Muscle of arm (tissue), 14 donors: ENCODE measurements around the gene ZBED6. TPM values are rescaled to one million over a fixed set of nuclear protein-coding genes. Genes with fewer than 3 reads are reported as not detected.
"Not testable (repeated sequence)": the region's sequence is repeated elsewhere in the genome, so short reads cannot be mapped to it uniquely, and the experiment has no call there.

ENCODE experiments used
- DNase-seq: peaks from one replicate; pipeline ENCODE4 v3.0.0-alpha.2; 2013
- long read RNA-seq, 11 donors: transcript quantifications; one replicate each; lab custom pipeline, GENCODE V29; 2026
- polyA plus RNA-seq, 12 donors: library from polyadenylated mRNA; unstranded; fragments of 120-200 nt; gene quantifications; one replicate each; pipeline ENCODE4 v1.2.1, GENCODE V29; 2013; ENCODE audit not compliant: insufficient read length in 12 of 12

Gene ZBED6
- 10 to 100 TPM in 10 of 12 donors, 1 to 10 TPM in 1, not detected in 1; 5.2 to 20.8 (median 16.2) TPM for polyA plus RNA-seq
- long read RNA-seq, donor 1: 0 reads
- long read RNA-seq, donor 2, full-length matches to known transcripts: 2 of 2 reads
- long read RNA-seq, donor 2, partial matches to known transcripts: 0 of 2 reads
- long read RNA-seq, donor 2, other reads (novel, unspliced or antisense): 0 of 2 reads
- long read RNA-seq, donor 3, full-length matches to known transcripts: 2 of 2 reads
- long read RNA-seq, donor 3, partial matches to known transcripts: 0 of 2 reads
- long read RNA-seq, donor 3, other reads (novel, unspliced or antisense): 0 of 2 reads
- long read RNA-seq, donor 4, full-length matches to known transcripts: 1 of 1 reads
- long read RNA-seq, donor 4, partial matches to known transcripts: 0 of 1 reads
- long read RNA-seq, donor 4, other reads (novel, unspliced or antisense): 0 of 1 reads
- long read RNA-seq, donor 5, full-length matches to known transcripts: 3 of 3 reads
- long read RNA-seq, donor 5, partial matches to known transcripts: 0 of 3 reads
- long read RNA-seq, donor 5, other reads (novel, unspliced or antisense): 0 of 3 reads
- long read RNA-seq, donor 6, full-length matches to known transcripts: 1 of 1 reads
- long read RNA-seq, donor 6, partial matches to known transcripts: 0 of 1 reads
- long read RNA-seq, donor 6, other reads (novel, unspliced or antisense): 0 of 1 reads
- long read RNA-seq, donor 7, full-length matches to known transcripts: 4 of 4 reads
- long read RNA-seq, donor 7, partial matches to known transcripts: 0 of 4 reads
- long read RNA-seq, donor 7, other reads (novel, unspliced or antisense): 0 of 4 reads
- long read RNA-seq, donor 8, full-length matches to known transcripts: 4 of 4 reads
- long read RNA-seq, donor 8, partial matches to known transcripts: 0 of 4 reads
- long read RNA-seq, donor 8, other reads (novel, unspliced or antisense): 0 of 4 reads
- long read RNA-seq, donor 9, full-length matches to known transcripts: 1 of 1 reads
- long read RNA-seq, donor 9, partial matches to known transcripts: 0 of 1 reads
- long read RNA-seq, donor 9, other reads (novel, unspliced or antisense): 0 of 1 reads
- long read RNA-seq, donor 10, full-length matches to known transcripts: 4 of 4 reads
- long read RNA-seq, donor 10, partial matches to known transcripts: 0 of 4 reads
- long read RNA-seq, donor 10, other reads (novel, unspliced or antisense): 0 of 4 reads
- long read RNA-seq, donor 11, full-length matches to known transcripts: 4 of 4 reads
- long read RNA-seq, donor 11, partial matches to known transcripts: 0 of 4 reads
- long read RNA-seq, donor 11, other reads (novel, unspliced or antisense): 0 of 4 reads

GRCh38 chr1:203795441-203796235 lies at the start of gene ZBED6, which contains the start of gene ZC3H11A:
Gene ZBED6, plus strand, starts transcription at chr1:203795623. Its CDS starts 1,900 bp downstream, at chr1:203797523.
Gene ZC3H11A, plus strand, starts transcription at chr1:203795623. Its CDS starts 21,448 bp downstream, at chr1:203817071.
- peak; percentile 97 for DNase-seq

- DNase-seq: no peak
Observed at GRCh38 chr1:203746281-203746680, 49.1 kb upstream of the ZBED6 start.

GRCh38 chr1:203751051-203751450 lies 44.4 kb upstream of the ZBED6 start:
- DNase-seq: no peak

- DNase-seq: not testable (repeated sequence)
Observed at GRCh38 chr1:203751618-203752361, 43.6 kb upstream of the ZBED6 start.

GRCh38 chr1:203754455-203754864 lies 41.0 kb upstream of the ZBED6 start:
- no peak for DNase-seq

GRCh38 chr1:203756036-203756435 lies 39.4 kb upstream of the ZBED6 start:
- no peak for DNase-seq

GRCh38 chr1:203758749-203759148 lies 36.7 kb upstream of the ZBED6 start:
- not testable (repeated sequence) for DNase-seq

GRCh38 chr1:203760506-203760905 lies 34.9 kb upstream of the ZBED6 start:
- no peak for DNase-seq

- not testable (repeated sequence) for DNase-seq
Observed at GRCh38 chr1:203761958-203762357, 33.5 kb upstream of the ZBED6 start.

GRCh38 chr1:203763505-203763904 lies 31.9 kb upstream of the ZBED6 start:
- DNase-seq: no peak

GRCh38 chr1:203764105-203765028 lies 31.1 kb upstream of the ZBED6 start:
- no peak for DNase-seq

- no peak for DNase-seq
Observed at GRCh38 chr1:203765029-203765837, 30.2 kb upstream of the ZBED6 start, which contains the start of gene LAX1. Gene LAX1, plus strand, starts transcription at chr1:203765183. Its CDS starts 383 bp downstream, at chr1:203765566.

GRCh38 chr1:203768256-203768655 lies 27.2 kb upstream of the ZBED6 start:
- no peak for DNase-seq

- DNase-seq: peak; percentile 55
Observed at GRCh38 chr1:203769505-203770343, 25.7 kb upstream of the ZBED6 start.

- no peak for DNase-seq
Observed at GRCh38 chr1:203771901-203772301, 23.5 kb upstream of the ZBED6 start.

- DNase-seq: no peak
Observed at GRCh38 chr1:203772836-203773235, 22.6 kb upstream of the ZBED6 start.

GRCh38 chr1:203776636-203777035 lies 18.8 kb upstream of the ZBED6 start:
- no peak for DNase-seq
